ENCODE results near the gene SLC51B. TPM values are rescaled to one million over a fixed set of nuclear protein-coding genes. Genes with fewer than 3 reads are reported as not detected.

Gene SLC51B
- total and polyA plus RNA-seq, 9 of the 15 experiments (the other 6 are each of a cell fraction or from before 2014, with no cell fraction given) = not detected

DNA sequence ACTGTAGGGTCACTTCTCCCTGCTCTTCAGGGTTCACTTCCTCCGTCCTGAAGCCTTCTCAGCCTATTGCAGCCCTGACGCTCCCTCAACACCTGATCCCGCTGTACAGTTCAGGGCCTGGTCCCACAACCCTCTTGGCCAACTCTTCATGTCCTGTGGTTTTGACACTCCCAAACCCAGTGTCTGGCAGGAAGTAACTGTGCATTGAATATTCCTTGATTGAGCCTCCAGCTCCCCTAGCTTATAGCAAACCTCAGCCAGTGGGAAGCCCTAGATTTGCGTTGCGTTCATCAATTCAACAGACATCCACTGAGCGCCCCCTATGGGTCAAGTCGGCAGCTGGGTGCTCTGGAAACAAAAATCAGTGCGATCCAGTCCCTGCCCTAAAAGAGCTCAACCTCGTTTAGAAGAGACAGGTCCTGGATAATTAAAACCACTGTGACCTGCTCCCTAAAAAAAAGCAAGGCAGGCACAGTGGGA is 56.3 kb downstream of the SLC51B start (continued):
- TF ChIP-seq CHD2 (IDR thresholded peaks at IDR 0.05; ENCODE audit: low read depth, low read length) (no peak), FOXM1 (IDR thresholded peaks at IDR 0.05; ENCODE audit: low read depth) (no peak), FOXM1 (CRISPR knock-in tag; IDR thresholded peaks at IDR 0.05; ENCODE audit: low read depth) (no peak), SRSF7 (optimal IDR thresholded peaks at IDR 0.05; ENCODE audit: low read depth, low read length) (no peak), ATF1 (CRISPR knock-in tag; IDR thresholded peaks at IDR 0.05) (no peak), ATF1 (tag; IDR thresholded peaks at IDR 0.05) (no peak), JUND (IDR thresholded peaks at IDR 0.05; ENCODE audit: borderline replicate concordance, low read depth, low read length) (no peak), JUND (tag; IDR thresholded peaks at IDR 0.05; ENCODE audit: borderline replicate concordance, low read depth, low read length) (no peak), RCOR1 (IDR thresholded peaks at IDR 0.05; ENCODE audit: borderline replicate concordance in 1 of 2, low read depth in 2 of 2, low read length in 2 of 2) (peak; percentile 75 to 91), KAT2B (IDR thresholded peaks at IDR 0.05; ENCODE audit: low read depth, low read length) (no peak), U2AF2 (optimal IDR thresholded peaks at IDR 0.05; ENCODE audit: low read depth, low read length) (no peak), EZH2 (IDR thresholded peaks at IDR 0.05; ENCODE audit: borderline replicate concordance, low read depth, low read length) (no peak), CREB1 (IDR thresholded peaks at IDR 0.05) (no peak), CREB1 (CRISPR knock-in tag; IDR thresholded peaks at IDR 0.05) (no peak), ZNF785 (CRISPR knock-in tag; IDR thresholded peaks at IDR 0.05) (no peak), ZNF232 (CRISPR knock-in tag; IDR thresholded peaks at IDR 0.05) (no peak), CCNT2 (IDR thresholded peaks at IDR 0.05; ENCODE audit: borderline replicate concordance, extremely low read depth, insufficient read length, low read depth, low read length) (no peak)
- TF ChIP-seq, protein P1, sequence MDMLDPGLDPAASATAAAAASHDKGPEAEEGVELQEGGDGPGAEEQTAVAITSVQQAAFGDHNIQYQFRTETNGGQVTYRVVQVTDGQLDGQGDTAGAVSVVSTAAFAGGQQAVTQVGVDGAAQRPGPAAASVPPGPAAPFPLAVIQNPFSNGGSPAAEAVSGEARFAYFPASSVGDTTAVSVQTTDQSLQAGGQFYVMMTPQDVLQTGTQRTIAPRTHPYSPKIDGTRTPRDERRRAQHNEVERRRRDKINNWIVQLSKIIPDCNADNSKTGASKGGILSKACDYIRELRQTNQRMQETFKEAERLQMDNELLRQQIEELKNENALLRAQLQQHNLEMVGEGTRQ (CRISPR knock-in tag; IDR thresholded peaks at IDR 0.05) = no peak
- TF ChIP-seq, protein P2, sequence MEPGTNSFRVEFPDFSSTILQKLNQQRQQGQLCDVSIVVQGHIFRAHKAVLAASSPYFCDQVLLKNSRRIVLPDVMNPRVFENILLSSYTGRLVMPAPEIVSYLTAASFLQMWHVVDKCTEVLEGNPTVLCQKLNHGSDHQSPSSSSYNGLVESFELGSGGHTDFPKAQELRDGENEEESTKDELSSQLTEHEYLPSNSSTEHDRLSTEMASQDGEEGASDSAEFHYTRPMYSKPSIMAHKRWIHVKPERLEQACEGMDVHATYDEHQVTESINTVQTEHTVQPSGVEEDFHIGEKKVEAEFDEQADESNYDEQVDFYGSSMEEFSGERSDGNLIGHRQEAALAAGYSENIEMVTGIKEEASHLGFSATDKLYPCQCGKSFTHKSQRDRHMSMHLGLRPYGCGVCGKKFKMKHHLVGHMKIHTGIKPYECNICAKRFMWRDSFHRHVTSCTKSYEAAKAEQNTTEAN (CRISPR knock-in tag; IDR thresholded peaks at IDR 0.05) = no peak
- TF ChIP-seq, protein P3, sequence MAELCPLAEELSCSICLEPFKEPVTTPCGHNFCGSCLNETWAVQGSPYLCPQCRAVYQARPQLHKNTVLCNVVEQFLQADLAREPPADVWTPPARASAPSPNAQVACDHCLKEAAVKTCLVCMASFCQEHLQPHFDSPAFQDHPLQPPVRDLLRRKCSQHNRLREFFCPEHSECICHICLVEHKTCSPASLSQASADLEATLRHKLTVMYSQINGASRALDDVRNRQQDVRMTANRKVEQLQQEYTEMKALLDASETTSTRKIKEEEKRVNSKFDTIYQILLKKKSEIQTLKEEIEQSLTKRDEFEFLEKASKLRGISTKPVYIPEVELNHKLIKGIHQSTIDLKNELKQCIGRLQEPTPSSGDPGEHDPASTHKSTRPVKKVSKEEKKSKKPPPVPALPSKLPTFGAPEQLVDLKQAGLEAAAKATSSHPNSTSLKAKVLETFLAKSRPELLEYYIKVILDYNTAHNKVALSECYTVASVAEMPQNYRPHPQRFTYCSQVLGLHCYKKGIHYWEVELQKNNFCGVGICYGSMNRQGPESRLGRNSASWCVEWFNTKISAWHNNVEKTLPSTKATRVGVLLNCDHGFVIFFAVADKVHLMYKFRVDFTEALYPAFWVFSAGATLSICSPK (IDR thresholded peaks at IDR 0.05; ENCODE audit: borderline replicate concordance) = no peak
- TF ChIP-seq, protein P4, sequence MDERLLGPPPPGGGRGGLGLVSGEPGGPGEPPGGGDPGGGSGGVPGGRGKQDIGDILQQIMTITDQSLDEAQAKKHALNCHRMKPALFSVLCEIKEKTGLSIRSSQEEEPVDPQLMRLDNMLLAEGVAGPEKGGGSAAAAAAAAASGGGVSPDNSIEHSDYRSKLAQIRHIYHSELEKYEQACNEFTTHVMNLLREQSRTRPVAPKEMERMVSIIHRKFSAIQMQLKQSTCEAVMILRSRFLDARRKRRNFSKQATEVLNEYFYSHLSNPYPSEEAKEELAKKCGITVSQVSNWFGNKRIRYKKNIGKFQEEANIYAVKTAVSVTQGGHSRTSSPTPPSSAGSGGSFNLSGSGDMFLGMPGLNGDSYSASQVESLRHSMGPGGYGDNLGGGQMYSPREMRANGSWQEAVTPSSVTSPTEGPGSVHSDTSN (CRISPR knock-in tag; IDR thresholded peaks at IDR 0.05; ENCODE audit: low read depth) = no peak
- TF ChIP-seq, protein P4 (tag; conservative IDR thresholded peaks at IDR 0.05; ENCODE audit: low read depth) = no peak
- TF ChIP-seq, protein P5, sequence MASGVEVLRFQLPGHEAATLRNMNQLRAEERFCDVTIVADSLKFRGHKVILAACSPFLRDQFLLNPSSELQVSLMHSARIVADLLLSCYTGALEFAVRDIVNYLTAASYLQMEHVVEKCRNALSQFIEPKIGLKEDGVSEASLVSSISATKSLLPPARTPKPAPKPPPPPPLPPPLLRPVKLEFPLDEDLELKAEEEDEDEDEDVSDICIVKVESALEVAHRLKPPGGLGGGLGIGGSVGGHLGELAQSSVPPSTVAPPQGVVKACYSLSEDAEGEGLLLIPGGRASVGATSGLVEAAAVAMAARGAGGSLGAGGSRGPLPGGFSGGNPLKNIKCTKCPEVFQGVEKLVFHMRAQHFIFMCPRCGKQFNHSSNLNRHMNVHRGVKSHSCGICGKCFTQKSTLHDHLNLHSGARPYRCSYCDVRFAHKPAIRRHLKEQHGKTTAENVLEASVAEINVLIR (CRISPR knock-in tag; IDR thresholded peaks at IDR 0.05) = no peak
